Articular chondrocyte of knee joint (primary cell): Measurements from ENCODE around the gene PPP1R15A. TPM values are rescaled to one million over a fixed set of nuclear protein-coding genes. Genes with fewer than 3 reads are reported as not detected.

Experiments used
- total RNA-seq: library from RNA; depleted of rRNA; stranded (reverse); fragments of >200 nt; gene quantifications from 2 replicates; pipeline ENCODE4 v1.2.3, GENCODE V29; 2012

The PPP1R15A gene
- 59.2 and 70.2 TPM in 2 replicates for total RNA-seq

DNA sequence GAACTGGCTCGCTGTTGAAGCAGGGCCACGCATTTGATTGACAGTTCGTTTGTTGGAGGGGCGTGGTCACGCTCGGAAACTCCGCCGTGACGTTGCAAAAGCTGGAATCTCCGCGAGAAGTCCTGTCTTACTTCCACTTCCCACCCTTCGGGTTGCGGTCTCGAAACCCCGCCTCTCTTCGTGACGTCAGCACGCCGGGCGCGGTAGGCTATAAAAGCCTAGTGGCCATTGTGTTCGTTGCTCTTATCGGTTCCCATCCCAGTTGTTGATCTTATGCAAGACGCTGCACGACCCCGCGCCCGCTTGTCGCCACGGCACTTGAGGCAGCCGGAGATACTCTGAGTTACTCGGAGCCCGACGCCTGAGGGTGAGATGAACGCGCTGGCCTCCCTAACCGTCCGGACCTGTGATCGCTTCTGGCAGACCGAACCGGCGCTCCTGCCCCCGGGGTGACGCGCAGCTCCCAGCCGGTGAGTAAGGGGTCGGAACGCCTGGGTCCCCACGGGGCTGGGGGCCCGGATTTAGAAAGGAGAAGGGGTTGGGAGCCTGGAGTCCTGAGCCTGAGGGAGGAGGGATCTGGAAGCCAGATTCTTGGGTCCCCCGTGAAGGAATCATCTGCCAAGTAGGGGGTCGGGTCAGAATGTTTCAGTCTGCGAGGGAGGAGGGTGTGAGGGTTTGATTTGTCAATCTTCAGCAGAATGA is at the start of gene PPP1R15A:
Gene PPP1R15A (plus strand): TSS at position 240 of the 702 bp plus-strand sequence. CDS start 813 bp downstream, outside the sequence.

DNA sequence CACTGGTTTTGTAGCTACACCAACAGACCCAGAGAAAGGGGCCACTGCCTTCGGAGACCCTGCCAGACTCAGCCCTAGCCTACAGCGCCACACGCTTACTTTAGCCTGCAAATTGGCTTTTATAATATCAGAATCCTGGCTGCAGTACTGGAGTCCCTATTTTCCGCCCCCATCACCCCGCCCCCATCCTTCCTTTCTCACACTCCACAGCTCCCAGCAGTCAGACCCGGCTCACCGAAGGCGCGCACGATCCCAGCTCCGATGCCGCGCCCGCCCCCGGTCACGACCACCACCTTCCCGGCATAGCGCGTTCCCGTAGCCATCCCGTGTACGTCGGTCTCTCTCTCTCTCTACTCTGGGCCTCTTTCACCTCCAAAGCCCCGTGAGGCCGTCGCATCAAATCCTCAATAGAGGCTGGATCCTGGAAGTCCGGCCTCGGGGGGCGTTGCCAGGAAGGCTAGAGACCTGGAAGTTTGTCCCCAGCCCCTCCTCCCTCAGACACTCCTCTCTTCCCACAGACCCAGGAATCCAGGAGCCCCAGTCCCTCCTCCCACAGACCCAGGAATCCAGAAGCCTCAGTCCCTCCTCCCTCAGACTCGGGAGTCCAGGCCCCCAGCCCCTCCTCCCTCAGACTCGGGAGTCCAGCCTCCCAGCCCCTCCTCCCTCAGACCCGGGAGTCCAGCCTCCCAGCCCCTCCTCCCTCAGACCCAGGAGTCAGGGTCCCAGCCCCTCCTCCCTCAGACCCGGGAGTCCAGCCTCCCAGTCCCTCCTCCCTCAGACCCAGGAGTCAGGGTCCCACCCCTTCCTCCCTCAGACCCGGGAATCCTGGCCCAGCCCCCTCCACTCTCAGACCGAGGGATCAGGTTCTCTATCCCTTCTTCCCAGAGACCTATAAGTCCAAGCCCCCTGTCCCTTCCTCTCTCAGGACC is 35.9 kb upstream of the PPP1R15A start, which contains the start of gene HSD17B14:
Gene HSD17B14 (minus strand): TSS at position 403 of the 929 bp plus-strand sequence. CDS start 80 bp downstream, at position 323.

DNA sequence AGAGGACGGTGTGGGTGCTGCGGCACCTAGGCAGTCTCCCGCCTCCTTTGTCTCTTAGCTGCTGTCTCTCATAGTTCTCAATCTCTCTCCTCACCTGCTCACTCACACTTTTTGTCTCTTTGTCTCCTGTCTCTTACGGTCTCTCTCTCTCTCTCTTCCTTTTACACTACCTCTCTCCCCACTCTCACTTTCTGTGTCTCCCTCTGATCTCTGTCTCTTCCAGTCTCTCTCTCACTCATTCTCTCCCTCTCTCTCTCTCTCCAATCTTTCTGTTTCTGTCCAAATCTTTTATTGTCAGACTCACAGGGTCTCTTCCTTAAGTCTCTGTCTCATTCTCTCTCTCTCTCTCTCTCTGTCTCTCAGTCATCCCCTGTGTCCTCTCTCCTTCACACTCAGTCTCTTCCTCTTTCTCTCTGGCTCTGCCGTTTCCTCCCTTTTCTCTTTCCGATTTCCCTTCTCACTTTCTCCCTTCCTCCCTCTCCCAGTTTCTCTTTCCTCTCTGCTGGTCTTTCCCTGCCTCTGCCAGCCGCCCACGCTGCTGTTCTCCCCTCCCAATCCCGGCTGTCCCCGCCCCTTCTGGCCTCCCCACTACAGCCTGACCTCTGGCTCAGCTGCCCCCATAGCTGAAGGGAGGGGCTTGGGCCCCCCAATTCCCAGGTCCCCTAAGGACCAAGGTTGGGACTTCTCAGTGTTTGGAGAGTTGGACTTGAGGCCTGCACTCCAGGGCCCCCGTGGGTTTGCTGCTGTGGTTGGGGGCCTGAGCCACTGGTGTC is 3.9 kb upstream of the PPP1R15A start, which contains the start of gene PLEKHA4:
Gene PLEKHA4 (minus strand): TSS at position 504 of the 773 bp plus-strand sequence. CDS start 997 bp downstream, outside the sequence.

DNA sequence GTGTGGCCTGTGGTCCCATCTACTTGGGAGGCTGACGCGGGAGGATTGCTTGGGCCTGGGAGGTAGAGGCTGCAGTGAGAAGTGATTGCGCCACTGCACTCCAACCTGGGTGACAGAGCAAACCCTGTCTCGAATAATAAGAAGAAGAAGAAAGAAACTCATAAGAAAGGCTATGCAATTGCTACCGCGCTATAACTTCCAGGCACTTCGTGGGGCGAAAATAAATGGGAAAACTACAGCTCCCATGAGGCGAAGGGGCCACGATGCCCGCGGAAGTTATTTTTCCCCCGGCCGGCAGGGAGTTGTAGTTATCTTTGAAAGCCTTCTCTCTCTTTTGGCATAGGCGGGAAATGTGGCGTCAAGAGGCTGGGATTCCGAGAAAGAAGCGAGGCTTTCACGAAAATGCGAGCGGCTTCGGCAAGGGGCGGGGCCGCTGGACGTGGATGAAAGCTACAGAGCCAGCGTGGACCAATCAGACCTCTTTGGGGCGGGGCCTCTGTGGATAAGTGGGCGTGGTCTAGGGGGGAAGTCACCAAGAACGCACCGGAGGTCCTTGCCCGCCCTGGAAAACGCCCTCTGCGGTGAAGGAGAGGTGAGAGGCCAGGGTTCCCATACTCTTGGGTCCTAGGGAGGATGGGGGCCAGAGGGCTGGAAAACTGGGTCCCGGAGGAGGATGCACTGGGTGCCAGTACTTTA is 27.7 kb downstream of the PPP1R15A start, which contains the start of gene NUCB1:
Gene NUCB1 (plus strand): TSS at position 532 of the 696 bp plus-strand sequence. CDS start 485 bp downstream, outside the sequence.

Other genes with a start within 250 kb of the PPP1R15A start
- gene DBP, start 235.0 kb upstream of the PPP1R15A start, total RNA-seq: 4.5 and 5.0 TPM in 2 replicates
- gene CA11, start 226.2 kb upstream of the PPP1R15A start, total RNA-seq: 0.78 and 1.4 TPM in 2 replicates
- gene NTN5, start 199.4 kb upstream of the PPP1R15A start, total RNA-seq: 0.22 TPM in 1 of 2 replicates, not detected in the other
- not detected in 2 replicates for gene FUT2, start 176.4 kb upstream of the PPP1R15A start, total RNA-seq
- 1.7 and 2.9 TPM in 2 replicates for gene MAMSTR, start 152.7 kb upstream of the PPP1R15A start, total RNA-seq
- 0.91 and 1.3 TPM in 2 replicates for gene RASIP1, start 131.8 kb upstream of the PPP1R15A start, total RNA-seq
- not detected in 2 replicates for gene IZUMO1, start 125.5 kb upstream of the PPP1R15A start, total RNA-seq
- 0.22 TPM in 1 of 2 replicates, not detected in the other for gene FUT1, start 119.8 kb upstream of the PPP1R15A start, total RNA-seq
- gene FGF21, start 116.9 kb upstream of the PPP1R15A start, total RNA-seq: not detected in 2 replicates
- gene BCAT2, start 61.4 kb upstream of the PPP1R15A start, total RNA-seq: 21.4 and 28.0 TPM in 2 replicates
- 2.2 and 6.8 TPM in 2 replicates for gene HSD17B14, start 35.9 kb upstream of the PPP1R15A start, total RNA-seq
- gene PLEKHA4, start 3.8 kb upstream of the PPP1R15A start, total RNA-seq: 23.1 and 31.3 TPM in 2 replicates
- 0.11 TPM in 1 of 2 replicates, not detected in the other for gene TULP2, start 26.3 kb downstream of the PPP1R15A start, total RNA-seq
- 258 and 269 TPM in 2 replicates for gene NUCB1, start 27.9 kb downstream of the PPP1R15A start, total RNA-seq
- gene DHDH, start 61.3 kb downstream of the PPP1R15A start, total RNA-seq: 0.13 and 0.32 TPM in 2 replicates
- gene BAX, start 82.5 kb downstream of the PPP1R15A start, total RNA-seq: 34.5 and 37.1 TPM in 2 replicates
- 3,310 and 5,078 TPM in 2 replicates for gene FTL, start 92.9 kb downstream of the PPP1R15A start, total RNA-seq
- gene GYS1, start 120.9 kb downstream of the PPP1R15A start, total RNA-seq: 37.5 and 61.8 TPM in 2 replicates
- 121 and 122 TPM in 2 replicates for gene RUVBL2, start 121.5 kb downstream of the PPP1R15A start, total RNA-seq
- gene LHB, start 144.7 kb downstream of the PPP1R15A start, total RNA-seq: not detected in 2 replicates
- not detected in 2 replicates for gene CGB3, start 151.9 kb downstream of the PPP1R15A start, total RNA-seq
- gene CGB2, start 159.5 kb downstream of the PPP1R15A start, total RNA-seq: not detected in 2 replicates
- gene CGB1, start 164.5 kb downstream of the PPP1R15A start, total RNA-seq: not detected in 2 replicates
- gene CGB5, start 171.4 kb downstream of the PPP1R15A start, total RNA-seq: not detected in 2 replicates
- not detected in 2 replicates for gene CGB8, start 176.7 kb downstream of the PPP1R15A start, total RNA-seq
- 0.13 and 0.32 TPM in 2 replicates for gene CGB7, start 185.3 kb downstream of the PPP1R15A start, total RNA-seq
- not detected in 2 replicates for gene NTF4, start 192.4 kb downstream of the PPP1R15A start, total RNA-seq
- gene KCNA7, start 200.3 kb downstream of the PPP1R15A start, total RNA-seq: not detected in 2 replicates
- 85.6 and 88.4 TPM in 2 replicates for gene SNRNP70, start 213.0 kb downstream of the PPP1R15A start, total RNA-seq
- 2.8 and 3.7 TPM in 2 replicates for gene LIN7B, start 241.9 kb downstream of the PPP1R15A start, total RNA-seq
- gene C19orf73, start 246.7 kb downstream of the PPP1R15A start, total RNA-seq: 0.26 and 0.65 TPM in 2 replicates
- gene PPFIA3, start 247.1 kb downstream of the PPP1R15A start, total RNA-seq: 0.91 and 1.4 TPM in 2 replicates